GM18502 (cell line): Measurements from ENCODE around the gene CNN2.

ENCODE experiments used
- ATAC-seq: cut with Tn5 transposase; IDR thresholded peaks from one replicate; pipeline ENCODE4 v1.9.1; 2021; ENCODE audit warnings: mild to moderate bottlenecking; ENCODE audit not compliant: unreplicated experiment, poor library complexity

The CNN2 gene

GRCh38 chr19:994516-994915, 31.9 kb upstream of the CNN2 start:
- no peak for ATAC-seq

DNA sequence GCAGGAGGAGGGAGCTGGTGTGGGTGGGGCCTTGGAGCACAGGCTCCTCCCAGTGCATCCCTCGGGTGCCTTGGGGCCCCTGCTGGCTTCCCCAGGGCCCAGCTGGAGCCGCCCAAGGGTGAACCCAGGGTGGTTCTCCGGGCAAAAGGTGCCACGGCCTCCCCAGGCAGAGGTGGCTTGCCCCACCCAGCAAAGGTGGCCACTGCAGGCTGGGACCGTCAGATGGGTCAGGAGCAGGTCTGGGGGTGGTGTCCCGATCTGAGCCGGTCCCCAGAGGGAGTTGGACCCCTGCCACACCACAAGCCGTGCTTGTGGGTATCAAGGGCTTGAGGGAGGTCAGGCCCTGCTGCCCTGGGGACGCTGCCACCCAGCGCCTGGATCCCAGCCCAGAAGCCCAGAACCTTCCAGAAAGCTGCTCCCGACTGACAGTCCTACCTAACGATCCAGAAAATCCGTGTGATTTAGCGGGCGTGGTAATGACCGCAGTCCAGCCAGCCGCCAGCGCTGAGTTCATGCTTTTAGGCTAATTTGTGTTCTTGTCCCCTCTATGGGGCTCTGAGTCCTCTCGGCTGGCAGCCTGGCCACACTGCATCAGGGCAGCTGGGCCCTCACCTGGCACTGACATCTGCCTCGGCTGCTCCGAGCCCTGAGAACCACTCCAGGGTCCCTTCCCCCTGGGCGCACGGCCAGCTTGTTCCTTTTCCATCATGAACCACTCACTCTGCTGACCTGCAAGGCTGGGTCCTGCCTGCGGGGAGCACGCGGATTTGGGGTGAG, 31.2 kb upstream of the CNN2 start:
- no peak for ATAC-seq

- ATAC-seq: no peak
Measured at GRCh38 chr19:996051-996838, 30.2 kb upstream of the CNN2 start.

DNA sequence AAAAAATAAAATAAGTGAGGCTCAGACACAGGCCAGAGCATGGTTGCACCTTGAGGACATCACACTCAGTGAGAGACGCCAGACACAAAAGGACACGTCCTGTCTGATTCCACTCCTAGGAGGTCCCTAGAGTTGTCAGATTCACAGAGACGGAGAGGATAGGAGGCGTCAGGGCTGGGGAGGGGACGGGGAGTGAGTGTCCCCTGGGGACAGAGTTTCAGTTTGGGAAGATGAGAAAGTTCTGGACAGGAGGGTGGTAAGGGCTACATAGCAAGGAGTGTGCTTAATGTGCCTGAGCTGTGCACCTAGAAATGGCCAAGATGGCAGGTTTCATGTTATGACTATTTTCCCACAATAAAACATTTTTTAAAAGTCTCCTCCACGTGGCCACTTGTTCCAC, 28.3 kb upstream of the CNN2 start:
- ATAC-seq: no peak

DNA sequence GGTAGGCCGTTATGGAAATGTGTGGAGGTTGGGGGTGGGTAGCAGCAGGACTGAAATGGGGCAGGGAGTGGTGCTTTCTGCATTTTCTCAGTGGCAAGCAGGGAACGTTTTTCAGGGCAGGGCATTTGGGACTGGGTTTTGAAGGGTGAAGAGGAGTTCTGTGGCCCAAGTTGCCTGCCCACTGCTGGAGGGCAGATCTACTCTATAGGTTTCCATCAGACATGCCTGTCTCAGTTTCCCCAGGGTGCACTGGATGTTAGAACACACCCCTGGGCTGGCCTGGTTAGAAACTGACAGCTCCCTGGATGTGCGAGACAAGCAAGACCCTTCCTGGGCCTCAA, 27.1 kb upstream of the CNN2 start:
- ATAC-seq: no peak

GRCh38 chr19:1000095-1000494, 26.3 kb upstream of the CNN2 start, which contains the start of gene GRIN3B:
Gene GRIN3B (plus strand): TSS chr19:1000419. CDS start chr19:1000438, 19 bp downstream.
- ATAC-seq: no peak

- no peak for ATAC-seq
Measured at GRCh38 chr19:1000591-1001537, 25.5 kb upstream of the CNN2 start.

GRCh38 chr19:1001538-1002166, 24.8 kb upstream of the CNN2 start:
- peak; percentile 48 for ATAC-seq

DNA sequence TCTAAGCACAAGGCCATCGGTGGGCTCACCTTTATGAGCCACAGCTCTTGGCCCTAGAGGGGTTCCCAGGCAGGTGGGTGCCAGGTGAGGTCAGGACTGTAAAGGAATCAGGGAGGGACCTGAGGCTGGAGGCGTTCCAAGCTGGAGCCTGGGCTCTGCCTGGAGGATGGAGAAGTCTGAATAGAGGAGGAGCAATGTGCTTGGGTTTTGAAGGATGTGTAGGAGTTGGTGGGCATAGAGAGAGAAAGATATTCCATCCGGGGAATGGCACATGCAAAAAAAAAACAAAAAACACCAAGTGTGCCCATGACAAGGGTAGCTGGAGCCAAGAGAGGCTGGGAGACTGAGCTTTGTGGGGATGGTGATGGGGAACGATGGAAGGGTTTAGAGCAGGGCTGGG, 23.8 kb upstream of the CNN2 start:
- ATAC-seq: no peak

DNA sequence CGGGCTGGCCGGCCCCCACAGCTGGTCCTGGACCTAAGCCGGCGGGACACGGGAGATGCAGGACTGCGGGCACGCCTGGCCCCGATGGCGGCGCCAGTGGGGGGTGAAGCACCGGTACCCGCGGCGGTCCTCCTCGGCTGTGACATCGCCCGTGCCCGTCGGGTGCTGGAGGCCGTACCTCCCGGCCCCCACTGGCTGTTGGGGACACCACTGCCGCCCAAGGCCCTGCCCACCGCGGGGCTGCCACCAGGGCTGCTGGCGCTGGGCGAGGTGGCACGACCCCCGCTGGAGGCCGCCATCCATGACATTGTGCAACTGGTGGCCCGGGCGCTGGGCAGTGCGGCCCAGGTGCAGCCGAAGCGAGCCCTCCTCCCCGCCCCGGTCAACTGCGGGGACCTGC, 23.1 kb upstream of the CNN2 start:
- ATAC-seq: no peak

DNA sequence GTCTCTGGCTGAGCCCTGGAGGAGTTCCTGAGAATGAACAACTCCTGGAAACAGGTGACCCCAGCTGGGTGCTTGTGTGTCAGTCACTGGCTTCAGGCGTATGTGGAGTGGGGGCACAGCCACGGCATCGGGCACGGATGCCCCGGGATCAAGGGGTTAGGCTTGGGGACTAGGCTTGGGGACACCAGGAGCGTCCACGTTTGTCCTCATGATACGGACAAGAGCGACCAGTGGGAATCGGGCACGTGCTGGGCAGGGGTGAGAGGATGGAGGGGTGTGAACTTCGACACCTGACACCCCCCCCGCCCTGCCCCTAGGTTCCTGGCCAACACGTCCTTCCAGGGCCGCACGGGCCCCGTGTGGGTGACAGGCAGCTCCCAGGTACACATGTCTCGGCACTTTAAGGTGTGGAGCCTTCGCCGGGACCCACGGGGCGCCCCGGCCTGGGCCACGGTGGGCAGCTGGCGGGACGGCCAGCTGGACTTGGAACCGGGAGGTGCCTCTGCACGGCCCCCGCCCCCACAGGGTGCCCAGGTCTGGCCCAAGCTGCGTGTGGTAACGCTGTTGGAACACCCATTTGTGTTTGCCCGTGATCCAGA, 22.1 kb upstream of the CNN2 start:
- no peak for ATAC-seq

DNA sequence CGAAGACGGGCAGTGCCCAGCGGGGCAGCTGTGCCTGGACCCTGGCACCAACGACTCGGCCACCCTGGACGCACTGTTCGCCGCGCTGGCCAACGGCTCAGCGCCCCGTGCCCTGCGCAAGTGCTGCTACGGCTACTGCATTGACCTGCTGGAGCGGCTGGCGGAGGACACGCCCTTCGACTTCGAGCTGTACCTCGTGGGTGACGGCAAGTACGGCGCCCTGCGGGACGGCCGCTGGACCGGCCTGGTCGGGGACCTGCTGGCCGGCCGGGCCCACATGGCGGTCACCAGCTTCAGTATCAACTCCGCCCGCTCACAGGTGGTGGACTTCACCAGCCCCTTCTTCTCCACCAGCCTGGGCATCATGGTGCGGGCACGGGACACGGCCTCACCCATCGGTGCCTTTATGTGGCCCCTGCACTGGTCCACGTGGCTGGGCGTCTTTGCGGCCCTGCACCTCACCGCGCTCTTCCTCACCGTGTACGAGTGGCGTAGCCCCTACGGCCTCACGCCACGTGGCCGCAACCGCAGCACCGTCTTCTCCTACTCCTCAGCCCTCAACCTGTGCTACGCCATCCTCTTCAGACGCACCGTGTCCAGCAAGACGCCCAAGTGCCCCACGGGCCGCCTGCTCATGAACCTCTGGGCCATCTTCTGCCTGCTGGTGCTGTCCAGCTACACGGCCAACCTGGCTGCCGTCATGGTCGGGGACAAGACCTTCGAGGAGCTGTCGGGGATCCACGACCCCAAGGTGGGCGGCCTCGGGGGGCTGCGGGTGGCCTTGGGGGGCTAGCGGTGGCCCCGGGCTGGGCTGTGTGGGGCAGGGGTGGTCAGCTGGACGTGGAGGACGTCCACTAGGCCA, 21.4 kb upstream of the CNN2 start:
- ATAC-seq: no peak

DNA sequence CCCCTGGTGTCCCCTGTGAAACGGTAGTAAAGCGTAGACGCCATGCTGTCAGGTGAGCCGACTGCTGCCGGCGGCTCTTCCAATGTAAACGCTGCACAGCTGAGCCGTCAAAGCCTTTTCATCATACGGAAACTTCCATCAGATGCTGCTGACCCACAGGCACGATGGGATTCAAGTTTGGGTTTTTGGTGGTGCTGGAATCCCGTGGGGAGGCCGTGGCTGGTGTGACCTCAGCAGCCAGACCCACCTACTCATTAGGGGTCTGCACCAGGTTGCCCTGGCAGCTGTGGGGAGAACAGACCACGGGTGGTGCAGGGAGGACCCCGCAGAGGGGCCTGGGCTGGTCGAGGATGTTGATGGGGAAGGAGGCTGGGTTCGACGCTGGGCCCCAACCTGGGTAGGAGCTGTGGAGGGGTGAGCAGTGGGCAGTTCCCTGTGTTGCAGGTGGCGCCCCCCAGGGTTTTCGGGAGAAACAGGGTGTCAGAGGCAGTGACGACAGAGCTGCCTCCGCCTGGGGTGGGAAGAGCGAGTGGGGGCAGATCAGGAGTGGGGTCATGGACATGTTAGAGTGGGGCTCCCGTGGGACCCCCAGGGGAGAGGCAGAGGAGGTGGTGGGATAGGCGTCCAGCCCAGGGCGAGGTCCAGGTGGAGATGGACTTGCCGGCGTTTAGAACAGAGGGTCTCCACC, 19.6 kb upstream of the CNN2 start:
- no peak for ATAC-seq

GRCh38 chr19:1007399-1008251, 18.8 kb upstream of the CNN2 start:
- no peak for ATAC-seq

DNA sequence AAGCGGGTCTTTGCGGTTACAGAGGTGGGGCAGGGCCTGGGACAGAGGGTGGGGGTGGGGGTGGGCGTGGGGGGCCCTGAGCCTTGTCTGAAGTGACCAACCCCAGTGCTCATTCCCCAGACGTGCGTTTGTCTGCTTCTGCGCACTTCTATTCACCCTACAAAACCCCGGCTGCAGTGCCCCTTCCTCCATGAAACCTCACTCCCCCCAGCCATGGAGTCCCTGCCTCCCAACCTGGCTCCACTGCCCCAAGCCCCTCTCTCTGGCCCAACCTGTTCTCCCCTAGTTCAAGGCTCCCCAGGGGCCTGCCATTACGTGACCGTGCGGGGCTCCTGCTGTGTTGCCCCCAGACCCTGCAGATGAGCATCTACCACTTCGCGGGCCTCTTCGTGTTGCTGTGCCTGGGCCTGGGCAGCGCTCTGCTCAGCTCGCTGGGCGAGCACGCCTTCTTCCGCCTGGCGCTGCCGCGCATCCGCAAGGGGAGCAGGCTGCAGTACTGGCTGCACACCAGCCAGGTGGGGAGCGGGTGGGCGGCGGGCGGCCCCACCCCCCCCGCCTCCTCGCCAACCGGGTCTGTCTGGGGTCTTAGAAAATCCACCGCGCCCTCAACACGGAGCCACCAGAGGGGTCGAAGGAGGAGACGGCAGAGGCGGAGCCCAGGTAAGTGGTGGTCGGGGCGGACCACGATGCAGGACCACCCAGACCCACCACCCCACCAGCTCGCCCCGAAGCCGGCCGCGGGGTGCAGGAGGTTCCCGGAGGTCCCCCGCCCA, 18.0 kb upstream of the CNN2 start:
- no peak for ATAC-seq

- no peak for ATAC-seq
Measured at GRCh38 chr19:1009041-1009980, 17.1 kb upstream of the CNN2 start.
